ENCODE results near the gene CXCL1.

The CXCL1 gene

GRCh38 chr4:73869130-73870055, at the start of gene CXCL1:
Gene CXCL1 (plus strand): TSS chr4:73869393. CDS start chr4:73869471, 78 bp downstream.
- no peak for DNase-seq

GRCh38 chr4:73821325-73821724, 47.9 kb upstream of the CXCL1 start:
- DNase-seq = no peak

GRCh38 chr4:73822389-73822788, 46.8 kb upstream of the CXCL1 start:
- no peak for DNase-seq

- DNase-seq = no peak
Measured at GRCh38 chr4:73822812-73823504, 46.2 kb upstream of the CXCL1 start.

- no peak for DNase-seq
Measured at GRCh38 chr4:73823760-73824159, 45.4 kb upstream of the CXCL1 start.

GRCh38 chr4:73828956-73829355, 40.2 kb upstream of the CXCL1 start:
- DNase-seq = no peak

GRCh38 chr4:73831569-73831968, 37.6 kb upstream of the CXCL1 start:
- no peak for DNase-seq

GRCh38 chr4:73832651-73833237, 36.4 kb upstream of the CXCL1 start:
- no peak for DNase-seq

GRCh38 chr4:73836373-73837279, 32.6 kb upstream of the CXCL1 start, which contains the start of gene CXCL6:
Gene CXCL6 (plus strand): TSS chr4:73836678. CDS start chr4:73836751, 73 bp downstream.
- no peak for DNase-seq

GRCh38 chr4:73839071-73839470, 30.1 kb upstream of the CXCL1 start:
- DNase-seq = no peak

GRCh38 chr4:73839715-73840114, 29.5 kb upstream of the CXCL1 start:
- no peak for DNase-seq

GRCh38 chr4:73841243-73841925, 27.8 kb upstream of the CXCL1 start:
- no peak for DNase-seq

GRCh38 chr4:73842696-73843095, 26.5 kb upstream of the CXCL1 start:
- no peak for DNase-seq

- no peak for DNase-seq
Measured at GRCh38 chr4:73843369-73843768, 25.8 kb upstream of the CXCL1 start.

- no peak for DNase-seq
Measured at GRCh38 chr4:73844345-73844744, 24.8 kb upstream of the CXCL1 start.

- DNase-seq = no peak
Measured at GRCh38 chr4:73844806-73845205, 24.4 kb upstream of the CXCL1 start.

GRCh38 chr4:73847526-73848182, 21.5 kb upstream of the CXCL1 start:
- no peak for DNase-seq

- DNase-seq = no peak
Measured at GRCh38 chr4:73848183-73848777, 20.9 kb upstream of the CXCL1 start.

- no peak for DNase-seq
Measured at GRCh38 chr4:73850261-73850970, 18.8 kb upstream of the CXCL1 start.

- no peak for DNase-seq
Measured at GRCh38 chr4:73851293-73851692, 17.9 kb upstream of the CXCL1 start.

All from CD4-positive, alpha-beta T cell treated with Interleukin-17A for 4 hours (primary cell).